ENCODE results near the gene ABAT.

Gene ABAT

GRCh38 chr16:8808613-8809353, 134.4 kb downstream of the ABAT start:
- no peak for TF ChIP-seq CTCF (IDR thresholded peaks at IDR 0.05; ENCODE audit: low read depth, low read length)
- DNase-seq (ENCODE audit: low read depth in 2 of 2) = no peak

GRCh38 chr16:8812162-8812843, 137.9 kb downstream of the ABAT start:
- no peak overlapping the region for H3K4me3 ChIP-seq (replicated peaks in 1 of 2; ENCODE audit: low read depth in 2 of 2, low read length in 2 of 2)
- no peak for DNase-seq (ENCODE audit: low read depth in 2 of 2)
- no peak for TF ChIP-seq CTCF (IDR thresholded peaks at IDR 0.05; ENCODE audit: low read depth, low read length)

More at GRCh38 chr16:8808613-8809353, 134.4 kb downstream of the ABAT start:
- no peak overlapping the region for H3K4me3 ChIP-seq (replicated peaks in 1 of 2; ENCODE audit: low read depth in 2 of 2, low read length in 2 of 2)

- no peak for DNase-seq (ENCODE audit: low read depth in 2 of 2)
- no peak for TF ChIP-seq CTCF (IDR thresholded peaks at IDR 0.05; ENCODE audit: low read depth, low read length)
- H3K4me3 ChIP-seq (replicated peaks in 1 of 2; ENCODE audit: low read depth in 2 of 2, low read length in 2 of 2) = no peak overlapping the region
These were observed 139.8 kb downstream of the ABAT start for GRCh38 chr16:8814095-8814806.

- no peak for DNase-seq (ENCODE audit: low read depth in 2 of 2)
- TF ChIP-seq CTCF (IDR thresholded peaks at IDR 0.05; ENCODE audit: low read depth, low read length) = no peak
- no peak overlapping the region for H3K4me3 ChIP-seq (replicated peaks in 1 of 2; ENCODE audit: low read depth in 2 of 2, low read length in 2 of 2)
These were observed 142.7 kb downstream of the ABAT start for GRCh38 chr16:8816967-8817655.

GRCh38 chr16:8818504-8819270, 144.3 kb downstream of the ABAT start:
- no peak overlapping the region for H3K4me3 ChIP-seq (replicated peaks in 1 of 2; ENCODE audit: low read depth in 2 of 2, low read length in 2 of 2)
- TF ChIP-seq CTCF (IDR thresholded peaks at IDR 0.05; ENCODE audit: low read depth, low read length) = no peak
- DNase-seq (ENCODE audit: low read depth in 2 of 2) = no peak

Data from cardiac fibroblast (primary cell).